Measurements from ENCODE around the gene USH2A. TPM values are rescaled to one million over a fixed set of nuclear protein-coding genes. Genes with fewer than 3 reads are reported as not detected.
A peak's percentile ranks its signal among the peaks of the same experiment; 100 is the strongest.

The USH2A gene
- total RNA-seq, 2 donors from 2014 or later: 0.62 to 3.1 TPM

DNA sequence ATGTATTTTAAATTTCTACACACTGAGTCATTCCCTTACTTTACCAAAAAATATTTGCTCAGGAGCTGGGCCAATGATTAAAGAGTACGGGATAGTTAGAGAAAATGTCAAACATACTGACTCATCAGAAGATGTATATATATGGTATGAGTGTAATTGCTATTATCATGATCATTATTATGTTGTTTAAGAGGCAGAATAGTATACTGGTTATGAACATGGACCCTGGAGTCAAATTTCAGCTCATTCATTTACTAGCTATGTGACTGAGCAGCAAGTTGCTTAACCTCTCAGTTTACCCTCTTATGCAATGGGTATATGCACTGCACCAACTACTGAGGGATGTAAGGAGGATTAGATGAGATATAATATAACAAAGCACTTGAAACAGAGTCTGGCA is 41.2 kb upstream of the USH2A start:
- no peaks in the 10 kb centered on the region for H3K4me1 ChIP-seq (ENCODE audit: control insufficient read depth, insufficient read depth, low read length)
- H3K27ac Mint-ChIP-seq: no peak overlapping the region

DNA sequence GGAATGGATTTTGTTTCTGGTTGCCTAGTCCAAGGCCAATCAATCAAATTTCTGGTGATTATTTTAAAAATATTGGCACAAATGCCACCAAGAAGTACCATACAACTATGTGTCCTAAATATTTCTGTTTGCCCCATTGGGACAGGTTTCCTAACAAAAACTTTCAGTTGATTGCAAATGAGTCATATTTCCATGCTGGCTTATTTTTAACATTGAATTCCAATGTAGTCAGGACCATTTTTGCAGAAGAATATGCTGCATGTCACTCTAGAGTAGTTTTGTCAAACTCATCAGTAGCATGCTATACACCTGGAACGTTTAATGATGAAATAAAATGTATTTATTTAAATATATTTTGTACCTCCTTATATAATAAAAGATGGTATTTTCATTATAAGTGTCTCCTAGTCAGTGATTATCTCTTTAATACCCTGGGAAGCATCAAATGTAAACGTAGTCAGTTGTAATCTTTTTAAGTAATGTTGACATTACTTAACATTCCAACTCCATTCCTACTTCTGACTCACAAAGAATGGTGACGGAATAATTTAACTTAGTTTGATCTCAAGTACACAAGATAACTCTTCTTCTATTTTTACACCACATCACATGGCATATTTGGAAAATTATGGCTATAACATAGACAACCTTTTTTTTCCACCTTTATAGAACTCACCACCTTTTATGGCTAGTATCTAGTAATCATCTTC is 39.0 kb upstream of the USH2A start:
- no peak overlapping the region for H3K9ac ChIP-seq (ENCODE audit: extremely low read depth, low read length, poor library complexity, severe bottlenecking)
- H3K27ac ChIP-seq (ENCODE audit: low read depth, low read length): no peak overlapping the region
- no peaks in the 10 kb centered on the region for H3K9me3 ChIP-seq (ENCODE audit: control insufficient read depth, low read length)
- no peaks in the 10 kb centered on the region for H3K36me3 Mint-ChIP-seq (ENCODE audit: low read depth)
- H3K27me3 ChIP-seq (ENCODE audit: control insufficient read depth, insufficient read depth, low read length, poor library complexity, severe bottlenecking): no peaks in the 10 kb centered on the region
- no peak overlapping the region for H3K4me3 Mint-ChIP-seq
- peaks cover 7% of the 10 kb centered on the region for H3K4me1 ChIP-seq (ENCODE audit: control insufficient read depth, insufficient read depth, low read length)
- 54% methylated on average over 2 of the region's 3 CpGs; no CpG with 5 or more reads in 1 of the 2 experiments for WGBS, 2 experiments (ENCODE audit: insufficient coverage in 1 of 2, insufficient read length in 1 of 2)
- DNase-seq: no peak
- peak overlapping the region; percentile 39 for H3K27ac Mint-ChIP-seq
- no peaks in the 10 kb centered on the region for H3K9me3 Mint-ChIP-seq
- H3K27me3 Mint-ChIP-seq (ENCODE audit: insufficient read depth): no peaks in the 10 kb centered on the region
- peaks cover 40% of the 10 kb centered on the region for H3K4me1 Mint-ChIP-seq
- no peak overlapping the region for H3K4me3 ChIP-seq (ENCODE audit: low read length)
- TF ChIP-seq CTCF (conservative IDR thresholded peaks at IDR 0.05): no peak
- H3K36me3 ChIP-seq (ENCODE audit: control insufficient read depth, insufficient read depth, low read length): no peaks in the 10 kb centered on the region

More for the DNA sequence above, 41.2 kb upstream of the USH2A start:
- DNase-seq: no peak
- Histone ChIP-seq H3K9me3 (ENCODE audit: control insufficient read depth, low read length) (no peaks in the 10 kb centered on the region), H3K36me3 (ENCODE audit: control insufficient read depth, insufficient read depth, low read length) (no peaks in the 10 kb centered on the region), H3K27me3 (ENCODE audit: control insufficient read depth, insufficient read depth, low read length, poor library complexity, severe bottlenecking) (no peaks in the 10 kb centered on the region), H3K4me3 (ENCODE audit: low read length) (no peak overlapping the region), H3K9ac (ENCODE audit: extremely low read depth, low read length, poor library complexity, severe bottlenecking) (no peak overlapping the region), H3K27ac (ENCODE audit: low read depth, low read length) (no peak overlapping the region)
- Mint-ChIP-seq H3K9me3 (no peaks in the 10 kb centered on the region), H3K4me1 (peaks cover 47% of the 10 kb centered on the region), H3K4me3 (no peak overlapping the region), H3K36me3 (ENCODE audit: low read depth) (no peaks in the 10 kb centered on the region), H3K27me3 (ENCODE audit: insufficient read depth) (no peaks in the 10 kb centered on the region)
- WGBS, 2 experiments (ENCODE audit: insufficient coverage in 1 of 2, insufficient read length in 1 of 2): 100% methylated on average over 1 of the region's 1 CpG; no CpG with 5 or more reads in 1 of the 2 experiments
- TF ChIP-seq CTCF (conservative IDR thresholded peaks at IDR 0.05): no peak

GRCh38 chr1:216461466-216461865 is 38.2 kb upstream of the USH2A start:
- DNase-seq: no peak
- Mint-ChIP-seq H3K9me3 (no peaks in the 10 kb centered on the region), H3K27me3 (ENCODE audit: insufficient read depth) (no peaks in the 10 kb centered on the region), H3K36me3 (ENCODE audit: low read depth) (no peaks in the 10 kb centered on the region), H3K4me1 (peaks cover 42% of the 10 kb centered on the region), H3K4me3 (no peak overlapping the region), H3K27ac (no peak overlapping the region)
- H3K27ac ChIP-seq (ENCODE audit: low read depth, low read length): no peak overlapping the region
- H3K4me3 ChIP-seq (ENCODE audit: low read length): no peak overlapping the region
- H3K9ac ChIP-seq (ENCODE audit: extremely low read depth, low read length, poor library complexity, severe bottlenecking): no peak overlapping the region
- TF ChIP-seq CTCF (conservative IDR thresholded peaks at IDR 0.05): no peak
- no peaks in the 10 kb centered on the region for H3K36me3 ChIP-seq (ENCODE audit: control insufficient read depth, insufficient read depth, low read length)
- H3K9me3 ChIP-seq (ENCODE audit: control insufficient read depth, low read length): no peaks in the 10 kb centered on the region
- H3K27me3 ChIP-seq (ENCODE audit: control insufficient read depth, insufficient read depth, low read length, poor library complexity, severe bottlenecking): no peaks in the 10 kb centered on the region
- peaks cover 7% of the 10 kb centered on the region for H3K4me1 ChIP-seq (ENCODE audit: control insufficient read depth, insufficient read depth, low read length)

All from endodermal cell (in vitro differentiated cells).